NCI-H82 treated with DMSO at 0.1 percent for 48 hours (cell line): ENCODE results near the gene CEMIP.

ENCODE experiments used
- DNase-seq: peaks from one replicate; lab custom pipeline; 2025; ENCODE audit not compliant: unreplicated experiment; lab: John Stamatoyannopoulos, UW

The CEMIP gene

DNA sequence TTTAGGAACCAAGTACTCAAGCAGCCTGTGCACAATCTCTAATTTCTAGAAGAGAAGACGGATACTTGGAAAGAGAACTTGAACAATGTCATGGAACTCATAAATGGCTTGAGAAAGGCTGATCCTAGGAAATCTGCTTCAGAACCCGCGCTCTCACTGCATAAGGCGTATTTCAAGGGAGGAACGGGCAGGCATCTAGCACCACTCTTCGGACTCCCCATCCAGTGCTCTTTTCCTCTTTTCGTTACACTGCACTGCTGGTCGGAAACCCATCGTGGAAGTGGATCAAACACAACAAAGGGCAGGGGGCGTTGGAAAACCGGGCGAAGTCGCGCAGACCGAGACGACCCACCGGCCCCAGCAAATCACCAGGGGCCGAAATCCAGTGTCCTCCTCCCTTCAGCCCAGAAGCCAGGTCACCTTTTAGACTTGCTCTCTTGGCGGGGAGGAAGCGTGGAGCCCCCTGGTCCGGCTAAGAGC, 221.0 kb downstream of the CEMIP start:
- no peak for DNase-seq

DNA sequence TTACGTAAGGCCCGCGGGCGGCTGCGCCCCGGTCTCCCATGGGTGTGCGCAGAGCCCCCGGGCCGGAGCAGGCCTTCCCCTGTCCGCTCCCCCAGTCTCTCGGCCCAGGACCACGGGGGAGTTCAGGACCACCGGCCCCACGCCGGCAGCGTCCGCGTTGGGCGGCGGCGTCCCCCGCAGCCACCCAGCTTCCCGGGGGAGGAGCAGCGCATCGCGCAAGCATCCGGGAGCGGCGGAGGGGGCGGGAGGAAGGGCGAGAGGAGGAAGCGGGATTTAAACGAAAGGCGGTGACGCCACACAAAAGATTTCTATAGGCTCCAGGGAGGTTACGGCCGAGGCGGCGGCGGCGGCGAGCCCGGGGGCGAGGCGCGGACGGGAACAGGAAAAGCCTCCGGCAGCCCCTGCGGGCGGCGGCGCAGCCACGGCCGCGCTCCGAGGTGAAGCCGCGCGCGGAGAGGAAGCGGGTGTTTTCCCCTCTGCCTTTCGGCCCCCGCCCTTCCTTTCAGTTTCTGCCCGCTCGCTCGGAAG, 221.5 kb downstream of the CEMIP start, which contains the start of gene TLNRD1:
Gene TLNRD1 (plus strand): TSS at position 300 of the 528 bp plus-strand sequence. CDS start 1,349 bp downstream, outside the sequence.
- peak; percentile 76 for DNase-seq
